PFSK-1 (cell line): ENCODE measurements around the gene INPP5F.

Experiments
- FOXP2 ChIP-seq: optimal IDR thresholded peaks from 2 replicates; pipeline ENCODE3; 2011; ENCODE audit warnings: borderline replicate concordance, control low read depth, inconsistent platforms; ENCODE audit not compliant: insufficient read depth; ENCODE audit errors: extremely low read length, extremely low read depth
- POLR2AphosphoS5 ChIP-seq: IDR thresholded peaks from 2 replicates; pipeline ENCODE4 v1.6.1; 2012; ENCODE audit warnings: low read depth, mild to moderate bottlenecking, control low read depth, low read length, moderate library complexity
- SIN3A ChIP-seq: IDR thresholded peaks from 2 replicates; pipeline ENCODE4 v1.6.1; 2012; ENCODE audit warnings: mild to moderate bottlenecking, low read length, moderate library complexity, borderline replicate concordance; ENCODE audit not compliant: insufficient read depth
- TAF1 ChIP-seq: IDR thresholded peaks from 2 replicates; pipeline ENCODE4 v1.6.1; 2012; ENCODE audit warnings: low read length, control low read depth, borderline replicate concordance; ENCODE audit not compliant: insufficient read depth
- TF ChIP-seq, protein P1 (sequence below), 2 experiments: IDR thresholded peaks; 2 replicates each; pipeline versions ENCODE4 v1.6.1 to v1.8.0; 2011 to 2012; ENCODE audit warnings: low read depth in 2 of 2, low read length in 2 of 2, control low read depth in 1 of 2, inconsistent platforms in 1 of 2, mild to moderate bottlenecking in 1 of 2, moderate library complexity in 1 of 2; ENCODE audit not compliant: insufficient read depth in 1 of 2

INPP5F gene

GRCh38 chr10:119801176-119801575, 75.3 kb downstream of the INPP5F start:
- TF ChIP-seq FOXP2, result no peak
- TF ChIP-seq POLR2AphosphoS5, result no peak
- TF ChIP-seq TAF1, result no peak
- TF ChIP-seq, protein P1, sequence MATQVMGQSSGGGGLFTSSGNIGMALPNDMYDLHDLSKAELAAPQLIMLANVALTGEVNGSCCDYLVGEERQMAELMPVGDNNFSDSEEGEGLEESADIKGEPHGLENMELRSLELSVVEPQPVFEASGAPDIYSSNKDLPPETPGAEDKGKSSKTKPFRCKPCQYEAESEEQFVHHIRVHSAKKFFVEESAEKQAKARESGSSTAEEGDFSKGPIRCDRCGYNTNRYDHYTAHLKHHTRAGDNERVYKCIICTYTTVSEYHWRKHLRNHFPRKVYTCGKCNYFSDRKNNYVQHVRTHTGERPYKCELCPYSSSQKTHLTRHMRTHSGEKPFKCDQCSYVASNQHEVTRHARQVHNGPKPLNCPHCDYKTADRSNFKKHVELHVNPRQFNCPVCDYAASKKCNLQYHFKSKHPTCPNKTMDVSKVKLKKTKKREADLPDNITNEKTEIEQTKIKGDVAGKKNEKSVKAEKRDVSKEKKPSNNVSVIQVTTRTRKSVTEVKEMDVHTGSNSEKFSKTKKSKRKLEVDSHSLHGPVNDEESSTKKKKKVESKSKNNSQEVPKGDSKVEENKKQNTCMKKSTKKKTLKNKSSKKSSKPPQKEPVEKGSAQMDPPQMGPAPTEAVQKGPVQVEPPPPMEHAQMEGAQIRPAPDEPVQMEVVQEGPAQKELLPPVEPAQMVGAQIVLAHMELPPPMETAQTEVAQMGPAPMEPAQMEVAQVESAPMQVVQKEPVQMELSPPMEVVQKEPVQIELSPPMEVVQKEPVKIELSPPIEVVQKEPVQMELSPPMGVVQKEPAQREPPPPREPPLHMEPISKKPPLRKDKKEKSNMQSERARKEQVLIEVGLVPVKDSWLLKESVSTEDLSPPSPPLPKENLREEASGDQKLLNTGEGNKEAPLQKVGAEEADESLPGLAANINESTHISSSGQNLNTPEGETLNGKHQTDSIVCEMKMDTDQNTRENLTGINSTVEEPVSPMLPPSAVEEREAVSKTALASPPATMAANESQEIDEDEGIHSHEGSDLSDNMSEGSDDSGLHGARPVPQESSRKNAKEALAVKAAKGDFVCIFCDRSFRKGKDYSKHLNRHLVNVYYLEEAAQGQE (IDR thresholded peaks at IDR 0.05; ENCODE audit: insufficient read depth in 1 of 2, low read depth in 2 of 2, low read length in 2 of 2), result no peak
- TF ChIP-seq SIN3A, result no peak

DNA sequence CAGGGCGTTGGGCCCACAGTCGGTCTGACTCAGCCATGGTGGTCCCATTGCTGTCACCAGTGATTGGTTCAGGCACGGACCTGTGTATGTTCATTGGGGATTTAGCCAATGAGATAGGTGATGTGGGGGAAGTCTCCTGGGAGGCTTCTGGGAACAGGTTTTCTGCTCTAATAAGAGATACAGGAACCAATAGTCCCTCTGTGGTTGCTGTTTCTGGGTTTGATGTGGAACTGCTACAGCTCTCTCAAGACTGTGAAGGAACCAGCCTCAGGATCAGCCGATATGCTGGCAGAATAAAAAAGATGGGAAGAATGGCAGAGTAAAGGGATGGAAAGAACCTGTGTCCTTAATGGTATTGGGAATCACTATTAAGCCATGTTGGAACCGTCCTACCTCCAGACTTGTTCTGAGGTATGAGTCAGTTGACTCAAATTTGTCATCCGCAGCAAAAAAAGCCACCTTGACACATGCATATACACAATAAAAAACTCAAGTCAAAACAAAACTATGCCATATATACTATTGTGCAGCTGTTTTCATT, 76.2 kb downstream of the INPP5F start:
- TF ChIP-seq SIN3A (no peak), POLR2AphosphoS5 (no peak), TAF1 (no peak), FOXP2 (no peak)
- TF ChIP-seq, protein P1 (IDR thresholded peaks at IDR 0.05; ENCODE audit: insufficient read depth in 1 of 2, low read depth in 2 of 2, low read length in 2 of 2), result no peak

DNA sequence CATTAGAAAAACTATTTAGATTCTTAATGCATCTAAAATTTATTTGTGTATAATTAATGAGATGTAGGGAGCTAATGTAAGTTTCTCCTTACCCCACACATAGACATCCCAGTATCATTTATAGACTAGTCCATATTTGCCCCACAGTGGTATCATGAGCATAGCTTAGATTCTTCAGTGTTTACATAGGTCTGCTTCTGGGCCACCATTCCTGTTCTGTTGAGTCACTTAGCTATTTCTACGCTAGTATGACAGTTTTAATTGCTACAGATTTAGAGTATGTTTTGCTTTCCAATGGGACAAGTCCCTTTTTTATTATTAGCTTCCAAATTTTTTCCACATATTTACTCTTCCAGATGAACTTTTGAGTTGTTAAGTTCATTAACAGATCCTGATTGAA, 77.4 kb downstream of the INPP5F start:
- TF ChIP-seq FOXP2 (no peak), SIN3A (no peak), POLR2AphosphoS5 (no peak), TAF1 (no peak)
- TF ChIP-seq, protein P1 (IDR thresholded peaks at IDR 0.05; ENCODE audit: insufficient read depth in 1 of 2, low read depth in 2 of 2, low read length in 2 of 2), result no peak

- TF ChIP-seq, protein P1 (IDR thresholded peaks at IDR 0.05; ENCODE audit: insufficient read depth in 1 of 2, low read depth in 2 of 2, low read length in 2 of 2), result no peak
- TF ChIP-seq FOXP2 (no peak), POLR2AphosphoS5 (no peak), TAF1 (no peak), SIN3A (no peak)
Measured at GRCh38 chr10:119805702-119806230, 79.9 kb downstream of the INPP5F start.
